HG03439 (cell line): ENCODE measurements around the gene THBS2.

Experiments
- ATAC-seq: cut with Tn5 transposase; IDR thresholded peaks from one replicate; pipeline ENCODE4 v1.9.1; 2021; ENCODE audit warnings: mild to moderate bottlenecking, moderate library complexity; ENCODE audit not compliant: unreplicated experiment

The THBS2 gene

GRCh38 chr6:169168302-169168630 lies 85.4 kb downstream of the THBS2 start:
- no peak for ATAC-seq

DNA sequence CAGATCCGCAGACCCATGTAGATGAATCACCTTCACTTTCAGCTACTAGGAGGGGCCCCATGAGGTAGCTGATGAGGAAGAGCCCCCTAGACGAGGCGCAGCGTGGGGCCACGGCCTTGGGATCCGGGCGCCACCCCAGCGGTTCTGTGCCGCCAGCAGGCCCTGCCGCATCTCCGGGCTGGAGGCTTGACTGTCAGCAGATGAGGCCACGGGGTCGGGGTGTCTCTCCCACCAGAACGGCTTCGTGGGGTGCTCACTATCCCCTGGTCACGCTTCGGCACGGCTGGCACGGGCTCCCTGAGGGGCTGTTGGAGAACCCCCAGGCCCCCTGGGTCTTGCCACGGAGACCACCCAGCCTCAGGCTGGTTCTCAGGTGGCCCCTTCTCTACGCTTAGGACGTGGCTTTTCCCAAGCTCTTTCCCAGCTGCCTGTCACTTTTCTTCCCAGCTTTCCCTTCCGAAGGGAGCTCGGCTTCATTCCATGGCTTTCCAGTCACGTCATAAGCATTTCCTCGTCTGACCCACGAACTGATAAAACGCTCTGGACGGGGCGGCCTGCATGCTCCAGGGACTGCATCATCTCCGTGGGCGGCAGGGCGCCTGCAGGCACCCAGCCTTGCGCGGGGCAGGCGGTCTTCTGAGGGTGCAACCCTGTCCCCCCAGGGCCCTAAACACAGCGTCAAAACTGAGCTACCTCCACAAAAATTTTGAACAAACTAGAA lies 85.9 kb downstream of the THBS2 start:
- no peak for ATAC-seq

DNA sequence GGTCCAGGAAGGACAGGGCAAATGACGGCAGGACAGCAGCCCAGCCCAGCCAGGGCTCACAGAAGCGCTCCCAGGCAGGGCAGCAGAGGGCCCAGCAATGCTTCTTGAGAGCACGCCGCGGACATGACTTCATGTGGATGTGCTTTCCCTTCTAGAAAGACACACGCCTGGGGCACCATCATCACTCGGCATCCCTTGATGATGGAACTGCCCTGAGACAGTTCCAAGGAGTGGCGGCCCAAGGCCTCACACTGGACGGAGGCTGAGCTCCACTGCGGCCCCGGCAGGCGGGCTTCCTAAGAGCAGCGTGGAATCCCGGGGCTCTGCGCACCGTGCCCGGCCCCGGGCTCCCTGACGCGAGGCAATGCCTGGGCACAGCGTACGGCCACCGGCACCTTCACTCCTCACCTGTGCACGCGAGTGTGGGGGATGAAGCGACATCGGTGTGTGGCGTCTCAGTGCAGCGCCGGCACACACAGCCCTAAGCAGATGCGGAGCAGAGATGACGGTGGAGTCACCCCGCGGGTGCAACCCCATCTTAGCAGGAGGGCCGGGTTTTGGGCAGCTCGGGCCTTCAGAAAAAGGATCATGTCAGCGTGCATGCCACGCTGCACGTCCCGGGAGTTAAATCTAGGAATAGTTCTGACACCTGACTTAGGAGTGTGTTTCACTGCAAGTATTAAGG lies 86.6 kb downstream of the THBS2 start:
- no peak for ATAC-seq
